Measurements from ENCODE around the gene MEIOC.
"Not testable (repeated sequence)": the region's sequence is repeated elsewhere in the genome, so short reads cannot be mapped to it uniquely, and the experiment has no call there.

The MEIOC gene

DNA sequence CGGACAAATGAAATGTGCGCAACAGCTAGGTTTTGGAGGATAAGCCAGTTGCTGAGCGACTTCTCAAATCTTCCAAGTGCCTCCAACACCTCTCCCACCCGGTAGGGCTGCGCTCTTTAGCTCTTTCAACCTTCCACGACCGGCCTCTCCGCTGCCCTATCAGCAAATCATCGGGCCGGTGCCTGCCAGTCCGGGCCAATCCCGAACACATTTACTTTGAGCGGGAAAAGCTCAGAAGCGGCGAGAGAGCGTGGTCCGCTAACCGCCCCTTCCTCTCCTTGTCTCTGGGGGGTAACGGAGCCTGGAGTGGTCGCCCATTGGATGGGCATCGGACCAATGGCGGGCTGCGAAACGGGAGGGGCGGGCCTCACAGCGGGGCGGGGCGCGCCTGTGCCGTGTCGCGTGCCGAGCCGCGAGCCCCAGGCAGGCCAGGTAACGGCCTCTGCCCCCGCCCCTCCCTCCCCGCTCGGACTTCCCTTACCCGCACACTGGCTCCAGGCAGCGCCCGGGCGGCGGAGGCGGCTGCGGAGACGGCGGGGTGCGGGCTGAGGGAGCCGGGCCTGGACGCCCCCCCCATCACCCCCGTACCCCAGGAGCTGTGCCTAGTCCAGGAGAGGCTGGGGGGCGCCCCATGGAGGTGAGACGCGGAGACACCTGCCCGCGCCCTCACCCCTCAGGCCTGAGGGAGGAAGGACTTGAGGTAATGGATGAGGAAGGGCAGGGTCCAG lies at the start of gene MEIOC:
Gene MEIOC, plus strand, starts transcription at position 486 of the 728 bp plus-strand sequence. Its CDS starts 146 bp downstream, at position 632.
- DNase-seq = no peak

DNA sequence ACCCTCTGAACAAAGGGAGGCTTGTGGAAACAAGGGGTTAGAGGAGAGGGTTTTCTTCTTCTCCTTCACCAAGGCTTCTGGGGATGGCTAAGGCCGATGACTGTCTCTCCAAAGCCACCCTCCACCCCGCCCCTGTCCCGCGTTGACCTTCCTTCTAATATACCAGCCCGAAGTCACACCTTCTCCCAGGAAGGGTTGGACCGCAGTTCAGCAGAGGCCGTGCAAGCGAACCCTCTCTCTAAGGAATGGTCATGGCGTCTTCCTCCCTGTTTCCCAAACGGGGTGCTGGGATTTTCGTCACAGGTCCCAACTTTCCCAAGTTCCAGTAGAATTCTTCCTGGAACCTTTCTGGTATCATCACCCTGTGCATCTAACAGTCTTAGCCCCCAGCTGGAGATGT lies 49.6 kb upstream of the MEIOC start:
- DNase-seq = no peak

DNA sequence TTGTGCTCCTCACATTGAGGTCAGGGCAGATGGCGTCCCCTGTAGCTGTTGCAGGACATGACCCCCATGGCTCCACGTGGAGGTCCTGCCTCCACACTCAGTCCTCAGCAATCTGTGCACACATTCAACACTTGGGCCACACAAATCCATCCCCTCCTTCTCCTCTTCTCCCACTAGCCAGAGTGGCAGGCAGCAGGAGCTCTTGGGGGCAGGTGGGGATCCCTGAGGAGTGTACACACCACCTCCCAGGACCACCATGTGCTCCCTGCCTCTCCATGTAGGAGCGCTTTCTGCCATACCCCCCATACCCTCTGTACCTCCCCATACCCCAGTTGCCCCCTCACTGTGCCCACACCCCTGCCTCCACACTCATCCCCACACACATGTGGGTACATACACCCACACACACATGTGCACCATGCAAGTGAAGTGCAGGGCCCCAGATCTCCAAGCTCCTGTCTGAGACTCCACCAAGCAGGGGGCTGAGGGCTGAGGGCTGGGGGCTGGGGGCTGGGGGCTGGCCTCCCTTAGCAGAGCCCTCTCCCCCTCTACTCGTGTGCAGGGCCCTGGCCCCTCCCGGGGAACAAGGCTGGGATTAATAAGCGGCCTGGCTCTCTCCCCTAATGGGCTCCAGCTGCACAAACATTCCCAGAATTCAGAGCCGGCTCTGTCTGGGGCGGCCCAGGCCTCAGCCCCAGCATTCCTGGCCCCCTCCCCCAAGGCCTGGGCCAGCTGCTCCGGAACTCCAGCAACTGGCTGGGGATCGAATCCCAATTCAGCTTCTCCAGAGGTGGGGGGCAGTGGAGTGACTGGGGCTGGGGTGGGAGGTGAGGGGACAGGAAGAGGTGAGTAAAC lies 48.2 kb upstream of the MEIOC start:
- no peak for DNase-seq

DNA sequence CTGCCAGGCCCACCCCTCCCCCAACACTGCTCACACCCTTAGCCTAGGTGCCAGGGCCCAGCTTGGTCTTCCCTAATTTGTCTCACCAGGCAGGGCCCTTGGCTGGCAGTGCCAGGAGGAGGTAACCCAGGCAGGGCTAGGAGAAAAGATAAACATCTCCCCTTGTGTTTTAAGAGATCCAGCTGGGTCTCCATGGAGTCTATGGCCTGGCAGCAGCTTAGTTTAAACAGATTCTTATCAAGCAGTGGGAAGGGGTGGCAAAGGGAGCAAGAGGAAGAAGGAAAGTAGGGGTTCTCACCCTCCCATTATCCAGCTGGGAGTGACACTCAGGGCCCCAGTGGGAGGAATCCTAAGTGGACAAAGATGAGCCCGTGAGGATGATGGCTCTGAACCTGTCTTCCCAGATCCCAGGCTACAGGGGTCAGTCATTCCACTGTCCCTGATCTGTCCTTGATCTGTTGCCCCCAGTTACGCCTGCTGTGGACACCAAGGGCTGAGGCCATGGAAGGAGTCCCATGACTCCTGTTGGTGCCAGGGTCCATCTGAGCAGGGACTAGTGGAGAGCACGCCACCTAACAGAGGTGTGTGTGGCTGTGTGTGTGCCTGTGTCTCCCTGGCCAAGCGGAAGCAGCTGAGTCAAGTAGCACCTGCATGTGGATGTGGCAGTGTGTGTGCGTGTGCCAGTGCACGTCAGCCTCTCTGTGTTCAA lies 47.4 kb upstream of the MEIOC start:
- no peak for DNase-seq

DNA sequence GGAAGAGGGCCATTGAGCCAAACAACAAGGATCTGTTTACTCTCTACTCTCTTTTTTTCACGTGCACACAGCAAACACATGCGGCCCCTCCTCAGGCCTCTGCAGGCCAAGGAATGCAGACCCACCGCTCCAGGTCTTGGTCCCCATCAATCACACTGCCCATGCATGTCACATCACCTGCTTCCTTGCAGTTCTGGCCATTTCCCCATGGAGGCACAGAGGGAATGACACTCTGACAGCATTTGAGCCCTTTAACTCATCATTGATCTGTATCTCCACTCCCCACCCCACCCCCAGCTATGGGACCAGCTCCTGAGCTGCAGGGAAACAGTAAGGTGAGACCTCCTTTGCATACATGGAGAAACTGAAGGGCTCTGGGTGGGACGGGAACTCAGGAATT lies 45.9 kb upstream of the MEIOC start:
- no peak for DNase-seq

DNA sequence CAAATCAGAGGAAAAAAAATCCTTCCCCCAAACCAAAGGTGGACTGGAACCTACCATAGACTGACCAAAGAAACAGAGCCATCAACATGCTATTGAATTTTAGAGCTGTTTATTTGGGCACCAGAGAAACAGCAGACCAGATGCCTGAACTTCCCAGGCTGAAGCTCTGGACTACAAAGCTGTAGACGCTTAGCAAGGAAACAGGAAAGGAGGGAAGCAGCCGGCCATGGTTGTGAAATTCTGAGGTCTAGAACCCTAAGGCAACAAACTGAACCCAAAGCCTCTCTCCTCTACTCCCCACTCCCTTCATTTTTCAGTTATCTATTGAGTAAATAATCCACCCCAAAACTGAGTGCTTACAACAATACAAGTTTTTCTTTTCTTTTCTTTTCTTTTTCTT lies 45.4 kb upstream of the MEIOC start:
- DNase-seq = peak; percentile 70 to 74

DNA sequence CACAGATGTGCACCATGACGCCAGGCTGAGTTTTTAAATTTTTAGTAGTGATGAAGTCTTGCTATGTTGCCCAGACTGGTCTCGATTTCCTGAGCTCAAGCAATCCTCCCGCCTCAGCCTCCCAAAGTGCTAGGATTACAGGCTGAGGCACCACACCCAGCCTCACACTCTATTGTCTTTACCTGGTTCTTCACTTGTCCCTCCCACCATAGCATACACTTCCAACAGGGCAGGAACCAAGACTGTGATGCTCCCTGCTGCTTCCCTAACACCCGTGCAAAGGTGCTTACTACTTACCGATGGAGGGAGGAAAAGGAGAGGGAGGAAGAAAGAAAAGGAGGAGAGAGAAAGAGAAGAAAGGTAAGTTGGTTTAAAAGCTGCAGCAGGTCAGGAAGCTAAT lies 41.4 kb upstream of the MEIOC start:
- no peak for DNase-seq

DNA sequence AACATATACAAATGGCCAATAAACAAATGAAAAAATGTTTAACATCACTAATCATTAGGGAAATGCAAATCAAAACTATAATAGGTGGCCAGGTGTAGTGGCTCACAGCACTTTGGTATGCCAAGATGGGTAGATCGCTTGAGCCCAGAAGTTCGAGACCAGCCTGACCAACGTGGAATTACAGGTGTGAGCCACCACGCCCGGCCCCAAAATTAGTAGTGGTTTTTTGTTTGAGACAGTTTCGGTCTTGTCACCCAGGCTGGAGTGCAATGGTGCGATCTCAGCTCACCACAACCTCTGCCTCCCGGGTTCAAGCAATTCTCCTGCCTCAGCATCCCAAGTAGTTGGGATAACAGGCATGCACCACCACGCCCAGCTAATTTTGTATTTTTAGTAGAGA lies 37.6 kb upstream of the MEIOC start:
- not testable (repeated sequence) for DNase-seq

DNA sequence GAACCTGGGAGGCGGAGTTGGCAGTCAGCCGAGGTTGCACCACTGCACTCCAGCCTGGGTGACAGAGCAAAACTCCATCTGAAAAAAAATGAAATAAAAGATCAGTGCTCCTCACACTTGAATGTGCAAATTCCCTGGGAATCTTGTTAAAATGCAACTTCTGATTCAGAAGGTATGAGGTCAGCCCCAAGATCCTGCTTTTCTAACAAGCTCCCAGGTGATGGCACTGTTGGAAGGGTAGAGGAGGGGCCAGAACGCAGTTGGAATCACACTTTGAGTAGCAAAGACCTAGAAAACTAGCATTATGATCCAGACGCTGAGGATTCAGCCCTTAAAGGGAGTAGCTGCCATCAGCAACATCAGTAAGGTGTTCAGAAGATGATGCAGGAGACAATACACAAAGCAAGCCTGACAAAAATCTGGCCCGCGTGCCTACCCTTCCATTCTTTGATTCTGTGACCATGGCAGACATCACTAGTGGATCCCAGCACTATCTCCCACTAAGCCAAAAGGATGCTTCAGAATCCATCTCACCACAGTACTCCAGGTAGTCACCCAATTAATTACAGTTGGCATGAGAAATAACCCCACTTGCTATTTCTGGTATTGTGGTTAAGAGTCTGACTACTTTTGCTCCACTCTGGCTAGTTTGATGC lies 33.1 kb upstream of the MEIOC start:
- no peak for DNase-seq

DNA sequence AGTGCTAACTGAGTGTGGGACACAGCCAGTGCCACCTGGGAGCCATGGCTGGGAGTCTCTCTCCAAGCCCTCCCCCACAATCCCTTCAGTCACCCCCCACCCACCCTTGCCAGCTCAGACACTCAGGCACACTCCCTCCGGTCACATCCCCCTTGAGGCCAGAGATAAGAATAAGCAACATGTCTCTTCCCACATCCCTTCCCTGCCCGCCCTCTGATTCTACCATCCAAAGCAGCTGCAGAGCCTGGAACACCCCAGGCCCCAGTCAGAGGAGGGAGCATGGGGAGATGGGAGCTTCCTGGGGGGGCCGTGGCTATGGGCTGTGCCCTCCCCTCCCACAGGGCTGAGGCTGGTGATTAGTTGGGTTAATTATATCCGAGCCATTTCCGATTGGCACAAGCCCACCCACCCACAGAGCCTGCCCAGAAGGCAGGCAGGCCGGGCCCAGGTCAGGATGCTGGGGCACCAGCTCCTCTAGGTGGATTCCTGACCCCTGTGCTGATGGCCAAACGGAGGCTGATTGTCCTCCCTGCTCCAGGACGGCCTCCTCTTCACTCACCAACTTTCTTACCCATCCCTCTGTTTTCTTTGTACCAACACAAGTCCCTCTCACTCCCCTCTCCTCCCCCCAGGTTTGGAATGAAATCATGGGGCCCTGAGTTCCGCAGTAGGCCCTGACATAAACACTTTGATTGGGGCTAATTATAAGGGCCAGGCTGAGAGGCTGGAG lies 28.6 kb upstream of the MEIOC start:
- no peak for DNase-seq

DNA sequence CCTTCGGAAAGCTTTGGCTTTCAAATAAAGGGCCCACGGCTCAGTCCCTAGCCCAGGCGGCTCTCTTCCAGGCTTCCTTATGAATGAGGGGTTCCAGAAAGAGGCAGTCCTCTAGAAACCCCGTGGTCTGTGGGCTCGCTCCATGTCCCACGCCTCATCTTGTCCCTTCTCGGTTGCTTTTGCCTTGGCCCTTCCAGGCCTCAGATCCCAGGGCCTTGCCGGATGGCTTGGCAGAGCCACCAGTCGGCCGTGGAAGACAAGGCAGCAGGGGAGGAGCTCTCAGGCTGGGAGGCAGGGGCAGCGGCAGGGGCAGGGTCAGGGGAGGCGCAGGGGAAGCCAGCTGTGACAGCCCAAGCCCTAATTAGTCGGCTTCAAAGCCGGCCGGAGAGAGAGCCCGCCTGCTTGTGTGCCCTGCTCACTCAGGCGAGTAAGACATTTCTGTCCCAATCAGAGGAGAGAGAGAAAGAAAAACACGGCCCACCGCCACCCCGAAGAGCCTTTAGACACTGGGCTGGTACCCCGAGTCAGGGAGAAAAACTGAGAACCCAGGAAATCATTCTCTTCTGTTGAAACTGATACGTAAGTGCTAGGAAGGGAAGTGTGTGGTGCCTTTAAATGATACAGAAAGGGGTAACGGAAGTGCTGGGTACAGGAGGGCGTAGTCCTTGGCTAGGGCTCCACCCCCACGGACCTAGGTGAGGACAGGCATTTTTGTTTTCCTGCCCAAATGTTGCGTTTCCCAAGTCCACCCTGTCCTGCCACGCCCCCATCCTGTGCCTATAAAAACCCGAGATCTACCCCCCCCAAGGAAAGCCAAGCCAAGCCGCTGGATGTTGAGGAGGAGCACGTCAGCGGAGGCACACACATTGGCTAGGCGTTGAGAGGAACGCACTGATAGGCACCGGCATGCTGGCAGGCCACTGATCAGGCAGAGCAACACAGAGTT lies 27.8 kb upstream of the MEIOC start:
- DNase-seq = no peak

DNA sequence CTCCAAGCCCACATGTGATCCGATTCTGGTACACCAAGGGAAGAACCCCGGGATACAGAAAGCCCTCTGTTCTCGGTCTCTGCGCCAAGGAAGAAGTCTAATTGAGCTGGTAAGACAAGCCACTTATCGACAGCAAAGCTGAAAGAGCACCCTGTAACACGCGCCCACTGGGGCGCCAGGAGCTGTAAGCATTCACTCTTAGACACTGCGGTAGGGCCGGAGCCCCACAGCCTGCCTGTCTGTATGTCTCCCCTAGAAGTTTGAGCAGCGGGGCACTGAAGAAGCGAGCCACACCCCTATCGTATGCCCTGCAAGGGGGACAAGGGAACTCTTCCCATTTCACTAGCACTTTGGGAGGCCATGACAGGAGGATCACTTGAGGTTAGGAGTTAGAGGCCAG lies 27.0 kb upstream of the MEIOC start:
- no peak for DNase-seq

DNA sequence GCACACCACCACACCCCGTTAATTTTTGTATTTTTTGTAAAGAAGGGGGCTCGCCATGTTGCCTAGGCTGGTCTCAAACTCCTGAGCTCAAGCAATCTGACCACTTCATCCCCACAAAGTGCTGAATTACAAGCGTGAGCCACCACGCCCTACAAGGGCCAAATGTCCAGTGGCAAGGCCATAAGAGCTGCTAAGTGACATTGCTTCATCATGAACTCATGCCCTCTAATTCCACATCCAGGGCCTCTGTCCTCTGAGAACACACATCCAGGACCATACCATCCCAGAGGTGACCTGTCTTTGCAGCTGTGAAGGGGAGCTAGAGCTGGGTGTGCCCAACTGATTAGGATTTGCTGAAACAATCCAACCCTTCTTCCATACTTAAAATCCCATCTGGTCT lies 25.6 kb upstream of the MEIOC start:
- no peak for DNase-seq

DNA sequence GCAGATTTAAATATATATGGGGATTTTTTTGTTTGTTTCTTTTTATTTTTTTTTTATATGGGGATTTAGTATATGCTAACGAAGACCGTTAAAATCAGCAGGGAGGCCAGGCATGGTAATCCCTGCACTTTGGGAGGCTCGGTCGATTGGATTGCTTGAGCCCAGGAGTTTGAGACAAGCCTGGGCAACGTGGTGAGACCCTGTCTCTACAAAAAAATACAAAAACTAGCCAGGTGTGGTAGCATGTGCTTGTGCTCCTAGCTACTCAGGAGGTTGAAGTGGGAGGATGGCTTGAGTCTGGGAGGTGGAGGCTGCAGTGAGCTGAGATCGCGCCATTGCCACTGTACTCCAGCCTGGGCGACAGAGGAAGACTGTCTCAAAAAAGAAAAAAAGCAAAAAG lies 22.3 kb upstream of the MEIOC start:
- DNase-seq = no peak

DNA sequence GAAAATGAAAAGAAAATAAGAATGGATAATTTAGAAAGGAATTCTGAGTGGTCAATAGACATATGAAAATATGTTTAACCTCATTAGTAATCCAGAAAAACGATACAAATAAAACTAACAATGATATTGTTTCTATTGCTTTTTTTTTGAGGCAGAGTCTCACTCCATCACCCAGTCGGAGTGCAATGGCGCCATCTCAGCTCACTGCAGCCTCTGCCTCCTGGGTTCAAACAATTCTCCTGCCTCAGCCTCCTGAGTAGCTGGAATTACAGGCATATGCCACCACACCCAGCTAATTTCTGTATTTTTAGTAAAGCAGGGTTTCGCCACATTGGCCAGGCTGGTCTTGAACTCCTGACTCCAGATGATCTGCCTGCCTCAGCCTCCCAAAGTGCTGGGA lies 21.9 kb upstream of the MEIOC start:
- DNase-seq = not testable (repeated sequence)

DNA sequence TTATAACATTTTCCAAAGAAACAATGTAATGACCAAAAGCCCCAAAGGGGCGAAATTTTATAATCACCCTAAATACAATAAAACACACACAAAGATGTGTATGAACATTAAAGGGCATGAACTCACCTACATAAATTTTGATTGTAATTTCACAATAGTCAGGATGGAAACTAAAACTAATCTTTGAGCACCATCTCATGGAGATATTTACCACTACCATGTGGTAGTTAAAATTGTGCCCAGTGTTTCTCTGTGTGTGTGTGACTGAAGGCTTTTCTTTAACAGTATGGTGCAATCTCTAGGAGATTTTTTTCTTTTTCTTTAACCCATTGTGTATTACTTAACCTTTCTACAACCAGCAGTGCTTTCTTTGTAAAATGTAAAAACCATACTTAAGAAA lies 19.7 kb upstream of the MEIOC start:
- DNase-seq = peak; percentile 60 to 67

DNA sequence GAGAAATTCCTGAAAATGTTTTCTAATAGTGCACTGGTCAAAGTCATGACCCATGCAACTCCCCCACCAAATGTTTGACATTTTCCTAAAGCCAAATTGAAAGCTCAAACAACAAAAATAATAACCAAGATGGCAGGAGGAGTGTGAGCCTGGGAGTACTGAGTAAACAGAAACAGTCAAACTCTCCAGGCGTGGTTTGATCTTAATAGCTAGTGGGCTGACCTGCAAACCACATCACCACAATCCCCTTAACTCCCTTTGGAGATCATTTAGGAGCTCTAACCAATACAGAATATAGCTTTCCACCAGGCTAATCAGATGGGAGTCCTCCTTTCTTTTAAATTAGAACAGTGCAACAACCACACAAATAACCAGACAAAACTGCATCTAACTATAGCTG lies 19.2 kb upstream of the MEIOC start:
- DNase-seq = no peak

DNA sequence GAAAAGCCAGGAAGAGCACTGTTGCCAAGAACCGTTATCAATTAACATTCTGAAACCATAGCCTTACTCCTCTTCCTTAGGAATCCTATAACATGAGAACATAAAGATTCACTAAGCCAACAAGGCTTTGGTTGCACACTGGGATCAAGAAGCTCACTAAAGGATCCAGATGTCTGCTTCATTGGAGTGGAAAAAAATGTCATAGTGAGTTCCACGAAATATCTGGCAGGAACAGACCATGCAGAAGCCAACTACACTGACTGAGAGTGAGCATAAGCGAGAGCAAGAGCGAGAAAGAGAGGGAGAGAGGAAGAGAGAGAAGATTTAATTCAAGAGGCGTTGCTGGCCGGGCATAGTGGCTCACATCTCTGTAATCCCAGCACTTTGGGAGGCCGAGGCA lies 13.4 kb upstream of the MEIOC start:
- no peak for DNase-seq

DNA sequence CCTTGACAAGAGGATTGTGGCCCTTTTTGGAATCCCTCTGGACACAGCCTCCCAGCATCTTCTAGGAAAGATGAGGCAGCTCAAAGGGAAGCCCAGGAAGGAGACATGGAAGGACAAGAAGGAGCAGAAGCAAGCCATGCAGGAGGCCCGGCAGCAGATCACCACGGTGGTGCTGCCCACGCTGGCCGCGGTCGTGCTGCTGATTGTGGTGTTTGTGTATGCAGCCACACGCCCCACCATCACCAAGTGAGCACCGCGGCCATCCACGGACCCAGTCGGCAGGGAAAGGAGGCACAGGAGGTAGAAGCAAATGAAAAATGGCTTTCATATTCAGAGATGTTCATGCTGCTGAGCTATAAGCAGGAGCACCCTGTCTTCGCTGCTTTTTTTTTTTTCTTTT lies 10.9 kb upstream of the MEIOC start:
- no peak for DNase-seq

DNA sequence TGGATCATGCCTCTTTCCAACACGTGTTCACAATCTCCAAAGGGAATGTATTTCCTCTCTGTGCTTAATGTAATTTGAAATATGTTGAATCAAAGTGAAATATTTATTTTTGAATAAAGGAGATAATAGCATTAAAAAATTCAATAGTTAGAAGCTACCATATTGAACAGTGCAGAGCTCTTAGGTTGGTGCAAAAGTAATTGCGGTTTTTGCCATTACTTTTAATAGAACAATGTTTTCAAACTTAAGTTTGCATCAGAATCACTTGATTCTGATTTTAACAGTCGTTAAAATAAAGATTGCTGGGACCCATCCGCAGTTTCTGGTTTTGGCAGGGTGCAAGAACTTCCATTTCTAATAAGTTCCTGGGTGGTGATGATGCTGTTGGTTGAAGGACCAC lies 10.0 kb upstream of the MEIOC start:
- DNase-seq = no peak

DNA sequence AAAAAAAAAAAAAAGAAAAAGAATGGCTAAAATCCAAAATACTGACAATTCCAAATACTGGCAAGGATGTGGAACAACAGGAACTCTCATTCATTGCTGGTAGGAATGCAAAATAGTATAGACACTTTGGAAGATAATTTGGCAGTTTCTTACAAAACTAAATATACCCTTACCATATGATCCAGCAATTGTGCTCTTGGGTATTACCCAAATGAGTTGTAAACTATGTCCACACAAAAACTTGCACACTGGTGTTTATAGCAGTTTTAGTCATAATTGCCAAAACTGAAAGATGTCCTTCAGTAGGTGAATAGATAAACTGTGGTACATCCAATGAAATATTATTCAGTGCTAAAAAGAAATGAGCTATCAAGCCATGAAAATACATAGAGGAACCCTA lies 8.5 kb upstream of the MEIOC start:
- DNase-seq = no peak
